DND-41 (cell line): ENCODE results near the gene ACSM3.

Experiments used
- ATAC-seq: fragments of 200-7000 bp; cut with Tn5 transposase; 3 replicates; pipeline ENCODE4 v1.9.1; 2021; ENCODE audit warnings: low read depth; ENCODE audit not compliant: insufficient read depth
- DNase-seq: peaks from one replicate; pipeline ENCODE4 v3.0.0-alpha.2; 2020
- H2AFZ ChIP-seq: 2 replicates; pipeline ENCODE4 v1.6.0; 2012; ENCODE audit warnings: low read depth, low read length
- H3K27ac ChIP-seq: 2 replicates; pipeline ENCODE4 v1.5.1; 2012; ENCODE audit warnings: low read length, inconsistent platforms
- H3K27me3 ChIP-seq: fragments of 200-600 bp; sonication (generic); 2 replicates; pipeline ENCODE4 v1.6.0; 2012; ENCODE audit warnings: low read length, mild to moderate bottlenecking, inconsistent platforms; ENCODE audit not compliant: insufficient read depth, poor library complexity
- H3K36me3 ChIP-seq: 2 replicates; pipeline ENCODE4 v1.5.1; 2012; ENCODE audit warnings: low read length, inconsistent platforms; ENCODE audit not compliant: insufficient read depth
- H3K4me1 ChIP-seq: 2 replicates; pipeline ENCODE4 v1.5.1; 2012; ENCODE audit warnings: mild to moderate bottlenecking, low read length; ENCODE audit not compliant: insufficient read depth
- H3K4me2 ChIP-seq: 2 replicates; pipeline ENCODE4 v1.6.0; 2012; ENCODE audit warnings: mild to moderate bottlenecking, moderate library complexity, low read length, inconsistent platforms; ENCODE audit not compliant: insufficient read depth
- H3K4me3 ChIP-seq, 2 experiments: fragments of 200-600 bp in 1 of 2; shearing (Covaris generic) in 1 of 2; 2 replicates each; pipeline ENCODE4 v1.5.1; 2012 to 2016; ENCODE audit warnings: inconsistent platforms in 2 of 2, low read length in 2 of 2, mild to moderate bottlenecking in 2 of 2, low read depth in 1 of 2, moderate library complexity in 1 of 2
- H3K79me2 ChIP-seq: 2 replicates; pipeline ENCODE4 v1.6.0; 2012; ENCODE audit warnings: low read length, inconsistent platforms; ENCODE audit not compliant: insufficient read depth
- H3K9ac ChIP-seq: 2 replicates; pipeline ENCODE4 v1.6.0; 2012; ENCODE audit warnings: low read depth, mild to moderate bottlenecking, inconsistent platforms, low read length, moderate library complexity
- H3K9me3 ChIP-seq: 2 replicates; pipeline ENCODE4 v1.5.1; 2012; ENCODE audit warnings: low read length, moderate library complexity, mild to moderate bottlenecking, inconsistent platforms; ENCODE audit not compliant: insufficient read depth, severe bottlenecking
- H4K20me1 ChIP-seq: 2 replicates; pipeline ENCODE4 v1.6.0; 2012; ENCODE audit warnings: low read length; ENCODE audit not compliant: insufficient read depth
- CTCF ChIP-seq: IDR thresholded peaks from 2 replicates; pipeline ENCODE4 v1.5.1; 2012; ENCODE audit warnings: borderline replicate concordance, low read length, moderate library complexity, mild to moderate bottlenecking; ENCODE audit not compliant: poor library complexity, severe bottlenecking; ENCODE audit errors: extremely low read depth
- EZH2 ChIP-seq: IDR thresholded peaks from 3 replicates; pipeline ENCODE4 v1.6.1; 2012; ENCODE audit warnings: borderline replicate concordance, low read depth, mild to moderate bottlenecking, moderate library complexity, low read length, inconsistent platforms; ENCODE audit not compliant: severe bottlenecking

Gene ACSM3

GRCh38 chr16:20768818-20769217 is 5.0 kb downstream of the ACSM3 start:
- H3K4me1 ChIP-seq: peaks cover 11% of the 10 kb centered on the region; the same call in 1 of the 2 replicates
- no peak overlapping the region for H2AFZ ChIP-seq
- no peaks in the 10 kb centered on the region for H3K36me3 ChIP-seq
- no peak overlapping the region for H3K9ac ChIP-seq
- no peak for ATAC-seq
- H3K9me3 ChIP-seq: no peaks in the 10 kb centered on the region
- no peak overlapping the region for H3K4me2 ChIP-seq
- no peak for DNase-seq
- no peak overlapping the region for H3K4me3 ChIP-seq
- H3K27me3 ChIP-seq: no peaks in the 10 kb centered on the region
- TF ChIP-seq EZH2 (no peak), CTCF (no peak)
- no peak overlapping the region for H3K27ac ChIP-seq
- no peaks in the 10 kb centered on the region for H4K20me1 ChIP-seq
- no peaks in the 10 kb centered on the region for H3K79me2 ChIP-seq

- Histone ChIP-seq H3K9me3 (no peaks in the 10 kb centered on the region), H3K4me3 (no peak overlapping the region), H3K4me1 (no peaks in the 10 kb centered on the region), H3K9ac (no peak overlapping the region), H4K20me1 (no peaks in the 10 kb centered on the region; the same call in 1 of the 2 replicates), H3K36me3 (no peaks in the 10 kb centered on the region), H3K4me2 (no peak overlapping the region), H3K27ac (no peak overlapping the region), H3K27me3 (no peaks in the 10 kb centered on the region), H2AFZ (no peak overlapping the region), H3K79me2 (no peaks in the 10 kb centered on the region)
- DNase-seq (no peak), ATAC-seq (no peak)
- TF ChIP-seq CTCF (no peak), EZH2 (no peak)
These were observed 9.9 kb downstream of the ACSM3 start for GRCh38 chr16:20773679-20774078.

- TF ChIP-seq CTCF (peak; percentile 80), EZH2 (no peak)
- Histone ChIP-seq H3K4me1 (no peaks in the 10 kb centered on the region), H3K27ac (no peak overlapping the region), H3K4me2 (no peak overlapping the region), H4K20me1 (no peaks in the 10 kb centered on the region; the same call in 1 of the 2 replicates), H3K9ac (no peak overlapping the region), H3K27me3 (no peaks in the 10 kb centered on the region), H2AFZ (no peak overlapping the region), H3K36me3 (no peaks in the 10 kb centered on the region), H3K9me3 (no peaks in the 10 kb centered on the region), H3K4me3 (no peak overlapping the region), H3K79me2 (no peaks in the 10 kb centered on the region)
- ATAC-seq: peak; percentile 94
- peak; percentile 65 for DNase-seq
These were observed 11.0 kb downstream of the ACSM3 start for GRCh38 chr16:20774703-20775362.
